ENCODE measurements around the gene PANK2. TPM values are rescaled to one million over a fixed set of nuclear protein-coding genes. Genes with fewer than 3 reads are reported as not detected.

The PANK2 gene
- total and polyA plus RNA-seq, 2 of the 8 experiments (the other 6 are each of a cell fraction or from before 2014, with no cell fraction given) = 17.1 to 57.5 TPM

DNA sequence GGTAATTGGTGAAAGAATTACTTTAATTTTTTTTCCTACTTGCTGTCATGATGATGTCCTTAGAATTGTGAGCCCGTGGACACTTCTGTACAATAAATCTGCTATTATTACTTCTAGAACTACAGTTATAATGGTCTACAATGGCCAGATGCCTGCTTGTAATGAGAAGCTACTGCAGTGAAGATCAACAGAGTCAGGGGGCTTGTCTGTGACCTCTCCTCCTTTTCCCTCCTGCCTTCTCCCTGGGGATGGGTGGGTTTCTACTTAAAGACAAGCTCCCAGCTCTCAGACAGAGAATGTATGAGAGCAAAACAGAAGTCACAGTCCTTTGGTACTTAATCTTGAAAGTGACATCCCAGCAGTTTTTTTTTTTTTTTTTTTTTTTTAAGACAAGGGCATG is 13.2 kb upstream of the PANK2 start:
- Histone ChIP-seq H3K4me2 (ENCODE audit: insufficient read depth in 1 of 2, low read depth in 2 of 2, low read length in 2 of 2) (no peak overlapping the region), H4K20me1 (replicated peaks in 1 of 2; ENCODE audit: control insufficient read depth in 1 of 2, insufficient read depth in 2 of 2, low read length in 2 of 2) (peaks cover 0 to 2% of the 10 kb centered on the region in 2 experiments), H2AK5ac (ENCODE audit: low read depth, low read length) (no peak overlapping the region), H2AFZ (ENCODE audit: low read length) (no peak overlapping the region), H3K14ac (ENCODE audit: insufficient read length) (no peak overlapping the region), H3K9ac (replicated peaks in 1 of 4; ENCODE audit: extremely low read depth in 1 of 4, low read depth in 3 of 4, low read length in 3 of 4) (no peak overlapping the region), H4K5ac (ENCODE audit: insufficient read length, low read depth, low read length) (no peak overlapping the region), H3K79me1 (ENCODE audit: low read depth, low read length) (peaks cover 2% of the 10 kb centered on the region; the same call in 1 of the 2 replicates), H3K4me1 (replicated peaks in 1 of 4; ENCODE audit: control insufficient read depth in 3 of 4, insufficient read depth in 4 of 4, low read length in 3 of 4) (no peaks in the 10 kb centered on the region), H2BK15ac (ENCODE audit: low read length) (no peak overlapping the region), H3K23ac (ENCODE audit: insufficient read length) (no peak overlapping the region), H3K4me3 (ENCODE audit: extremely low read depth in 1 of 4, insufficient read depth in 2 of 4, low read depth in 3 of 4, low read length in 4 of 4) (no peak overlapping the region), H3K27ac (ENCODE audit: low read depth, low read length) (no peak overlapping the region), H3K18ac (ENCODE audit: extremely low read depth, low read length) (no peak overlapping the region), H3K9me3 (ENCODE audit: insufficient read depth in 2 of 2, low read depth in 1 of 2, low read length in 1 of 2) (no peaks in the 10 kb centered on the region), H2BK20ac (ENCODE audit: low read length) (no peak overlapping the region), H3K4ac (replicated peaks; ENCODE audit: insufficient read length, low read depth, low read length) (no peak overlapping the region), H2BK120ac (replicated peaks; ENCODE audit: low read depth, low read length) (no peak overlapping the region), H3K56ac (replicated peaks; ENCODE audit: insufficient read length, low read depth, low read length) (no peak overlapping the region), H3K36me3 (ENCODE audit: control insufficient read depth in 2 of 4, insufficient read depth in 4 of 4, low read length in 3 of 4) (peaks cover 0 to 3% (median 1%) of the 10 kb centered on the region in 4 experiments; a peak in 2 of 8 replicates), H4K91ac (replicated peaks; ENCODE audit: insufficient read length, low read length) (no peak overlapping the region), H2BK5ac (ENCODE audit: low read depth, low read length) (no peak overlapping the region), H4K8ac (ENCODE audit: extremely low read depth, insufficient read depth, low read length) (no peak overlapping the region), H3K27me3 (replicated peaks in 1 of 4; ENCODE audit: control insufficient read depth in 3 of 4, extremely low read depth in 1 of 4, insufficient read depth in 3 of 4, low read length in 3 of 4) (no peaks in the 10 kb centered on the region), H3K23me2 (ENCODE audit: low read depth, low read length) (no peaks in the 10 kb centered on the region), H3K79me2 (ENCODE audit: control insufficient read depth in 1 of 2, insufficient read depth in 2 of 2, low read length in 2 of 2) (no peaks in the 10 kb centered on the region), H2BK12ac (ENCODE audit: low read depth, low read length) (no peak overlapping the region)
- no peak for FAIRE-seq
- 79% methylated on average over 1 of the region's 1 CpG; no CpG with 5 or more reads in 1 of the 2 experiments for WGBS, 2 experiments (ENCODE audit: extremely low coverage in 1 of 2, insufficient coverage in 1 of 2, insufficient read length in 1 of 2, insufficient replicate concordance in 2 of 2, low coverage in 1 of 2, low lambda C conversion rate in 2 of 2, missing lambda C conversion rate in 1 of 2)
- POLR2A ChIA-PET (ENCODE audit: partially characterized antibody) = interaction anchor here (0.9 to 6.3 kb wide), 8 partner anchors 9 to 108 kb away, joined by 3 to 34 read pairs (median 6); no protein-coding TSS in a partner anchor
- CTCF ChIA-PET (ENCODE audit: partially characterized antibody) = interaction anchor here (0.6 to 2.1 kb wide), 8 partner anchors 8 to 196 kb away, joined by 3 to 7 read pairs (median 3); partner anchors contain the start of gene ADISSP
- DNase-seq (ENCODE audit: low read depth in 1 of 2, low spot score in 2 of 2) = no peak
- TF ChIP-seq EP300 (IDR thresholded peaks at IDR 0.05; ENCODE audit: borderline replicate concordance in 1 of 2, low read depth in 2 of 2, low read length in 2 of 2) (no peak), CBX5 (IDR thresholded peaks at IDR 0.05; ENCODE audit: low read depth, low read length) (no peak), NANOG (IDR thresholded peaks at IDR 0.05; ENCODE audit: insufficient read depth, low read depth, low read length, poor library complexity, severe bottlenecking) (no peak), SP2 (IDR thresholded peaks at IDR 0.05; ENCODE audit: low read length) (no peak), KDM5A (IDR thresholded peaks at IDR 0.05; ENCODE audit: low read length) (no peak), MAFK (IDR thresholded peaks at IDR 0.05; ENCODE audit: low read depth, low read length) (no peak), TCF12 (IDR thresholded peaks at IDR 0.05; ENCODE audit: low read depth, low read length) (no peak), RFX5 (IDR thresholded peaks at IDR 0.05; ENCODE audit: borderline replicate concordance, low read depth, low read length) (no peak), HDAC2 (IDR thresholded peaks at IDR 0.05; ENCODE audit: borderline replicate concordance in 1 of 2, low read depth in 2 of 2, low read length in 2 of 2) (no peak), NRF1 (IDR thresholded peaks at IDR 0.05; ENCODE audit: low read depth, low read length) (no peak)
- TF ChIP-seq, protein P1, sequence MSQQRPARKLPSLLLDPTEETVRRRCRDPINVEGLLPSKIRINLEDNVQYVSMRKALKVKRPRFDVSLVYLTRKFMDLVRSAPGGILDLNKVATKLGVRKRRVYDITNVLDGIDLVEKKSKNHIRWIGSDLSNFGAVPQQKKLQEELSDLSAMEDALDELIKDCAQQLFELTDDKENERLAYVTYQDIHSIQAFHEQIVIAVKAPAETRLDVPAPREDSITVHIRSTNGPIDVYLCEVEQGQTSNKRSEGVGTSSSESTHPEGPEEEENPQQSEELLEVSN (IDR thresholded peaks at IDR 0.05) = no peak
- TF ChIP-seq, protein P2, sequence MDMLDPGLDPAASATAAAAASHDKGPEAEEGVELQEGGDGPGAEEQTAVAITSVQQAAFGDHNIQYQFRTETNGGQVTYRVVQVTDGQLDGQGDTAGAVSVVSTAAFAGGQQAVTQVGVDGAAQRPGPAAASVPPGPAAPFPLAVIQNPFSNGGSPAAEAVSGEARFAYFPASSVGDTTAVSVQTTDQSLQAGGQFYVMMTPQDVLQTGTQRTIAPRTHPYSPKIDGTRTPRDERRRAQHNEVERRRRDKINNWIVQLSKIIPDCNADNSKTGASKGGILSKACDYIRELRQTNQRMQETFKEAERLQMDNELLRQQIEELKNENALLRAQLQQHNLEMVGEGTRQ (IDR thresholded peaks at IDR 0.05; ENCODE audit: low read length) = no peak
